ENCODE data around the gene GOLIM4.
A peak's percentile ranks its signal among the peaks of the same experiment; 100 is the strongest.
"Not testable (repeated sequence)": the region's sequence is repeated elsewhere in the genome, so short reads cannot be mapped to it uniquely, and the experiment has no call there.

The GOLIM4 gene, protein sequence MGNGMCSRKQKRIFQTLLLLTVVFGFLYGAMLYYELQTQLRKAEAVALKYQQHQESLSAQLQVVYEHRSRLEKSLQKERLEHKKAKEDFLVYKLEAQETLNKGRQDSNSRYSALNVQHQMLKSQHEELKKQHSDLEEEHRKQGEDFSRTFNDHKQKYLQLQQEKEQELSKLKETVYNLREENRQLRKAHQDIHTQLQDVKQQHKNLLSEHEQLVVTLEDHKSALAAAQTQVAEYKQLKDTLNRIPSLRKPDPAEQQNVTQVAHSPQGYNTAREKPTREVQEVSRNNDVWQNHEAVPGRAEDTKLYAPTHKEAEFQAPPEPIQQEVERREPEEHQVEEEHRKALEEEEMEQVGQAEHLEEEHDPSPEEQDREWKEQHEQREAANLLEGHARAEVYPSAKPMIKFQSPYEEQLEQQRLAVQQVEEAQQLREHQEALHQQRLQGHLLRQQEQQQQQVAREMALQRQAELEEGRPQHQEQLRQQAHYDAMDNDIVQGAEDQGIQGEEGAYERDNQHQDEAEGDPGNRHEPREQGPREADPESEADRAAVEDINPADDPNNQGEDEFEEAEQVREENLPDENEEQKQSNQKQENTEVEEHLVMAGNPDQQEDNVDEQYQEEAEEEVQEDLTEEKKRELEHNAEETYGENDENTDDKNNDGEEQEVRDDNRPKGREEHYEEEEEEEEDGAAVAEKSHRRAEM

DNA sequence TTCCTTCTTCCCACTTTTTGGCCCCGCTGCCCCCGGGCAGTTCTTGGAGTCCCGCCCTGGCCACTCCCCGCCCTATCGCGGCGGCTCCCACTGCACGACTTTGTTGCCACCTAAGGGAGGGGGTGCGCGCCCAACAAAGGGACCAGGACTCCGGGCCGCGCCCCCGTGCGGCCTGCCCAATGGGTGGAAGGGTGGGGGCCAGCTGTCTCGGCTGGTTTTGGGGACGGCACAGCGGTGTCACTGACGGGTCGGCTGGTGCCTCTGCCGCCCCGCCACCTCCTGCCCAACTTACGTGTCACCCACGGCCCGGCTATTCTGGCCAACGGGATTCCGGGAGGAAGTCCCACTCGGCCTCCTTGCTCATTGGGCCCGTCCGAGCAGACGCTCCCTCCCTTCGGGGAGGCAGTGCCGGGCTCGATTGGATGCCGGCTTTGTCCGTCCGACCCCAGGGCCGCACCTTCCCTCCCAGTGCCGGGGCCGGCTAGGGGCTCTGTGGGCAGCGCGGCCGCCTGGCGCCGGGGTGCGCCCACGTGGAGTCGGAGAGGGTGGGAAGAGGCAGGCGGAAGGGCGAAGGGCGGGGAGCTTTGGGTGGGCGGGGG lies at the start of gene GOLIM4:
TSS of gene GOLIM4 (minus strand) at position 314 of the 599 bp plus-strand sequence. CDS start 639 bp downstream, outside the sequence.
- peak; percentile 90 for DNase-seq

DNA sequence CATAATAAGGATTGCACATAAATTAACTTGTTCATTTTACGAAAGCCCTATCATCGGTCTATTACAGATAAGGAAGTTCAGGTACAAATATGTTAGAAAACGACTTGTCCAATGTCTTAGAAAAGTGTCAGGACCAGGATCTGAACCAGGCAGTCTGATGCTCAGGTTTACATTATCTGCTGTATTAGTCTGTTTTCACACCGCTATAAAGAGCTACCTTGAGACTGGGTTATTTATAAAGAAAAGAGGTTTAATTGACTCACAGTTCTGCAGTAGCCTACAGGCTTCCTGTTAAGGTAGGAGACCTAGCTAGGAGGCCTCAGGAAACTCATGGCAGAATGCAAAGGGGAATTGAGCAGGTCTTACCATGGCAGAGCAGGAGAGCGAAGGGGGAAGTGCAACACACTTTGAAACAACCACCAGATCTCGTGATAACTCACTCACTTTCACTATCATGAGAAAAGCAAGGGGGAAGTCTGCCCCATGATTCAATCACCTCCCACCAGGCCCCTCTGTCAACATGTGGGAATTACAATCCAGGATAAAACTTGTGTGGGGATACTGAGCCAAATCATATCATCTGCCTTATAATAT lies 45.8 kb upstream of the GOLIM4 start:
- no peak for DNase-seq

DNA sequence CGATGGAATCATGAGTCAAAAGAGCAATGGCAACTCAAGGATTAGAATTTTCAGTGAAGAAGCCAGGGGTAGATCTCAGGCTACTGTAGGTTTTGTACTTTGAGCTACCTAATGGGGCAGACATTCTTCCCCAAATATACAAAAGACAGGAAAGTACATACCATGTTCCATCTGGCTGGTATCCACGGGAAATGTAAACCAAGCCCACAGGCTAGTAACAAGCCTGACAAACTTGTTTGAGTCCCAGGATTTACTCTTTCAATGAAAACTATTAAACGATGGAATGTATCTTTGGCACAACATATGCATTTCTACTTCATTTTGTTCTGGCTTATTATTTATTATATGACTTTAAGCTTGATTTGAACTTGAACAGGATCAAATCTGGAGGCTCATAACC lies 44.2 kb upstream of the GOLIM4 start:
- DNase-seq = no peak

DNA sequence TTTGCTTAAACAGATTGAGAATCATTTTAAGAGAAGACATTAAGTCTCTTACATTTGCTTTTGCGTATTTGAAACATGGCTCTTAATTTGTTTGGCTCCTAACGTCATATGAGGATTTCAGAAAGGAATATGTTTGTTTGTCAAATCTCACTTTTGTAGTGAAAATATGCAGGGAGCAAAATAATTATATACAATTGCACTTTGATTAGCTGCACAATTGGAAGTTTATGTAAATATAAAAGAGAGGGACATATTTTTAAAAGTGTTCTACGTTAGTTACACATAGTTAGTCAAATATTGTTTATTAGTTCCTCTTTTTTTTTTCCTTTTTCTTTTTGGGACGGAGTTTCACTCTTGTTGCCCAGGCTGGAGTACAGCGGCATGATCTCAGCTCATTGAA lies 42.7 kb upstream of the GOLIM4 start:
- DNase-seq = no peak

DNA sequence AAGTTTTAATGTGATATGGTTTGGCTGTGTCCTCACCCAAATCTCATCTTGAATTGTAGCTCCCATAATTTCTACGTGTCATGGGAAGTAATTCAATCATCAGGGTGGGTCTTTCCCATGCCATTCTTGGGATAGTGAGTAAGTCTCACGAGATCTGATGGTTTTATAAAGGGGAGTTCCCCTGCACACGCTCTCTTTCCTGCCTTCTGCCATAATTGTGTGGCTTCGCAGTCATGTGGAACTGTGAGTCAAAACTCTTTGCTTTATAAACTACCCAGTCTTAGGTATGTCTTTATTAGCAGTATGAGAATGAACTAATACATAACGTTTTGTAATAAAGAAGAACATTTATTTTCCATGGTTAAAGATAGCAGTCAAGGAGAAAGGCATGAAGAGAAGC lies 39.2 kb upstream of the GOLIM4 start:
- DNase-seq = no peak

- DNase-seq = not testable (repeated sequence)
Observed at GRCh38 chr3:168130250-168130649, 34.5 kb upstream of the GOLIM4 start.

DNA sequence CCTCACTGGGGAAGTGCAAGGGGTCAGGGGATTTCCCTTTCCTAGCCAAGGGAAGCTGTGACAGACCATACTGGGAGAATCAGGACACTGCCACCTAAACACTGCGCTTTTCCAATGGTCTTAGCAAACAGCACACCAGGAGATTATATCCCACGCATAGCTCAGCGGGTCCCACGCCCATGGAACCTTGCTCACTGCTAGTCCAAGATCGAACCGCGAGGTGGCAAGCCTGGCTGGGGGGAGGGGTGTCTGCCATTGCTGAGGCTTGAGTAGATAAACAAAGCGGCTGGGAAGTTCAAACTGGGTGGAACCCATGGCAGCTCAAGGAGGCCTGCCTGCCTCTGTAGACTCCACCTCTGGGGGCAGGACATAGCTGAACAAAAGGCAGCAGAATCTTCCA lies 32.7 kb upstream of the GOLIM4 start:
- DNase-seq = not testable (repeated sequence)

DNA sequence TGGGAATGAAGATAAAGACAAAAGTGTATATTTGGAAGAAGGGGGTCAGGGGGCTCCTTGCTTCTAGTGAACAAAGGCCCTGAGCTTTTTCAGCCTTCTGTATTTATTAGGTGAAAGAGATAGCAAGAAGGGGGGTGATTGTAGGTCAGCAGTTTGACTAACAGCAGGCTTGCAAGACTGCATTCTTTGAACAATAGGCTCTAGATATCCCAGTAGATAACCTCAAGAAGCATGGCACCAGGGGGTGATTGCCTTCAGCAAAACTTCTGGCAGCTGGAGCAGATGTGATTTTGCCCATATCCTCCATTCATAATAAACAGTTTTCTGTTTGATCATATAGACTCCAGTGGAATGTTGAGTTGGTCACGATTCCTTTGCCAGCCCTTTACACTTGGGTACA lies 31.7 kb upstream of the GOLIM4 start:
- no peak for DNase-seq

- DNase-seq = no peak
Observed at GRCh38 chr3:168124791-168125190, 29.1 kb upstream of the GOLIM4 start.

DNA sequence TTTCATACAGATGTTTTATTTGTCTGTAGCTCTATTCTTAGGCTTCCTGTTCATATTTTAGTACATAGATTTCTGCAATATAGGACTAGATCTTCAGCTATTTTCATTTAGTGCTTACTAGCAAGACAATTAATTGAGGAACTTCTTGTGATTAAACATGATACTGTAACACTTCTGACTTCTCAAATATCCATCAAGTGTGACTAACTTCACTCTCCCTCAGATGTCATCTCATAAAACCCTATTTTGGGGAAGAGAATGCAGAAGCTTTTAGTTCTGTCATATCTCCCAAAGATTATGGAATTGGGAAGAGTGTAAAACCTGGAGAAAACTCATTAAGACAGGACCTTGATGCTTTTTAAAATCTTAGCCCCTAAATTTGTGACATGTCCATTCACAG lies 28.6 kb upstream of the GOLIM4 start:
- DNase-seq = no peak

DNA sequence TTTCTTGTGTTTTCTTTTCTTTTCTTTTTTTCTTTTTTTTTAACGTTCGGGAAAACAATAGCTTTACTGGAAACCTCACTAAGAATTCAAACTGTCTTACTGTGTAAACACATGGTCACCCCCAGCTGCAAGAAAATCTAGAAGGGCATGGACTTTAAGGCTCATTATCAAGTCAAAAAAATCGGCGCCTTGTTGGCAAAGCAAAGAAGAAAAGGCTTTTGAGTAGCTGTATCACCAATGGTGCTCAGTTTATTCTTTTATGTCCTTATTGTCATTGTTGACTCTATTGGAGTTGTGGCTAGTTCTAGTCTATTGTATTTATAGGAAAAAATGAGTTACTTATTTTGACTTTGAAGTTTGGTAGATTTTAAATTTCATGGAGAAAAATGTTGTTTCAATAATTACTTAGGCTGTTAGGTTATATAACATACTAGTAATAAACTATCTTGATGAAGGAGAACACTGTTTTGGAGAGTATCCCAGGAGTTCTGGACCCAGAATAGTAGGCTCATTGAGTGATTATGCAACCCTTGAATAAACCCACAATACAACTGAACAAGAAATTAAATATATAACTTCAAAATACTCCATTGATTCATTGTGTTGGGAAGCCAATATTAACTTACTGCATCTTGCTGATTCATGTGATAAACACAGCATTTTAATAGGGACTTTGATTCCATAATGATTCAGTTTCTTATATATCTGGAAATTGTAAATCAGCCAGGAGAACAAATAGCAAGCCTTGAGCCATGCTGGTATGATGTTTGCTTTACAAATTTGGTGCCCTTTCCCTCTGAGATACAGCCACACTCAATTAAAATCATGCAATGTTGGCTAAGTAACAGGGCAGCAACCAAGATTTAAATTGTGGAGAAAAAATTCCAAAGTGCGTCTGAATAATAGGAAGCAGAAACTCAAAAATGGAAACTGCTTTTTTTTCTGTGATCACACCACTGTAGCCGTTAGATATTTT lies 27.8 kb upstream of the GOLIM4 start:
- DNase-seq = no peak

DNA sequence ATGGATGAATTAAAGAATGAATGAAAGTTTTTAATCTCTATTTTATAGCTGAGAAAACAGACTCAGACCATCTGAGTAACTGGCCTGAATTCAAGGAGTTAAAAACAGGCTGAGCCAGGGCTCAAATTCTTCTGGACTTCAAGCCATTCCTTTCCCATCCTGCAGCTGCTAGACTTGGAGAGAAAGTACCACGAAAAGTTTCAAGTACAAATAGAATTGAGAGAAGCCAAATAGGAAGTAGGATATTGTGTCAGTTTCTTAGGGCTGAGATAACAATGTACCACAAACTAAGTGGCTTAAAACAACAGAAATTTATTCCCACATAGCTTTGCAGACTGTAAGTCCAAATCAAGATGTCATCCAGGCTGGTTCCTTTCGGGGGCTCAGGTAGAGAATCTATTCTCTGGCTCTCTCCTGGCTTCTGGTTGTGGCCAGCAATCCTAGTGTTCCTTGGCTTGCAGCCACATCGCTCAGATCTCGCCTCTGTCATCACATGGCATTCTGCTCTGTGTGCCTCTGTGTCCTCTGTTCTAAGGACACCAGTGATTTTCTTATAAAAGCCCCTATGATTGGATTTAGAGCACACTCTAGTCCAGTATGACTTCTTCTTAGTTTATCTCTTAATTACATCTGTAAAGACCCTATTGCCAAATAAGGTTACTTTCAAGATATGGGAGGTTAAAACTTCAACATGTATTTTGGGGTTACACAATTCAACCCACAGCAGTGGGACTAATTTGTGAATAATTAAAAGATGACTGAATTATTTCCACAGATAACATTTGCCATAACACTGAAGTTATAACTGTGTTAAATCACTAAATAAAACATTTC lies 25.7 kb upstream of the GOLIM4 start:
- no peak for DNase-seq

DNA sequence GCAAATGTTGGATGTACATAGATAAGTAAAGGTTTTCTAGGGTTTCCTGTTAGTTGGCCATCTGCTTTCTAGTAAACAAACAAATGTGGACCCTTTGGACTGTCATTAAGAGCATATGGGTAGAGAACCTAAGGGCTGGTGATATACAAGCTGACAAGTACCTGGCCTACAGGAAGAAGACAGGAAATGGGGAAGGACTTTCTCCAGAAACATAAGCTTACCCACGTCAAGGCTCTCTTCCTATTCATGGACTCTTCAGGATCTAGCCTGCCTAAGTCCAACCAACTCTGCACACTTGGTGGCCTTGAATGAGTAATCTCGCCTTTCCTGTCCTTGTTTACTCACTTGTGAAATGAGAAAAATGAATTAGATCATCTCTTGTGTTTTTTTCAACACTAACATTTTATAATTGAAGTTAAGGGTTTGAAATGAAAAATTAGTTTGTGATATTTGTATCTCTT lies 22.2 kb upstream of the GOLIM4 start:
- DNase-seq = no peak

- DNase-seq = no peak
Observed at GRCh38 chr3:168117059-168117458, 21.3 kb upstream of the GOLIM4 start.

GRCh38 chr3:168116279-168116678 lies 20.6 kb upstream of the GOLIM4 start:
- no peak for DNase-seq

GRCh38 chr3:168113848-168114247 lies 18.1 kb upstream of the GOLIM4 start:
- DNase-seq = no peak

DNA sequence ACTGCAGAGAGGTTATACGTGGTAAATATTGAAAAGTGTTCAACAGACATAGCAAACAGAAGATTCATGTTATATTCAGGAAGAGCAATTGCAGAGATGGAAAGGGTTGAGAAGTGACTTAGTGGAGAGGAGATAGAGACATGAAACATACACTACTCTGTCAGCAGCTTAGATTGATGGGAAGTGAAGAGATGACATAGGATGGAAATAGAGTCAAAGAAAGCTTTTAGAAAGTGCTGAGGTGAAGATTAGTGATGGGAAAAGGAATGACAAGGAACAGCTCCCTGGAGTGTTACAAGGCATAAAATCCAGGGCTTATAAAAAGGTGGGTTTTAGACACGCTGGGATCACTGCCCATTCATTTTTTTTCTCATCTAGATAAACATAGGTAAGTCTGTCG lies 17.2 kb upstream of the GOLIM4 start:
- DNase-seq = no peak

- no peak for DNase-seq
Observed at GRCh38 chr3:168104361-168104760, 8.6 kb upstream of the GOLIM4 start.

DNA sequence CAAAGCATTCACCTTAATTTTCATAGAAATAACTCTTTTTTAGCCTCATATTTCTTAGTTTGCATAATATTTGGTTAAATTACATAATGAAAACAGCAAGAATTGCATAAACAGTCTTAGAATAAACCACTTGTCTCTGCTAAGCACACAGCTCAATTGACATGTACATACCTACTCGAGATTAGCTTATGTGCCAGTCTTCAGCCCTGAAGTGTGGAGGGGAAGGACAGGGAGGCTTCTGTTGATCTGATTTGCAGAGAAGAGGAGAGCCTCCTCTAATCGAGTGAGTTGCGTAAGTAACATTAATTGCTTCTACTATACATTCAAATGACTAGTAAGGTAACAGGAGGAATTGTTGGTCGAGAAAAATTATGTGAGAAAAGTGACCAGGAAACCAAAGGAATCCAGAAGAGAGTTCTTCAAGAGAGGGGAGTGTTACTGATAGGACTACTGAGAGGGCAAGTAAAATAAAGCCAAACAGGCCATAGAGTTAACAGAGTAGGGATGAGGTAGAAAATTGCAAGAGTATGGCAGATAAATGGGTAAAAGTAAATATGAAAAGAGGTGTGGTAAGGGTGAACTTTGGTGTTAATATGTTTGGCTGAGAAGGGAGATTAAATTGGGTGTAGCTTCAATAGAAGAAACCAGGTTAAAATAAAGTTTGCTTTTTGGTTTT lies 7.1 kb upstream of the GOLIM4 start:
- DNase-seq = no peak

GRCh38 chr3:168100777-168101492 lies 5.2 kb upstream of the GOLIM4 start:
- no peak for DNase-seq

Data from cortex of kidney (tissue), 1 donor.